ENCODE measurements around the gene AK2.
A peak's percentile ranks its signal among the peaks of the same experiment; 100 is the strongest.

Gene AK2

DNA sequence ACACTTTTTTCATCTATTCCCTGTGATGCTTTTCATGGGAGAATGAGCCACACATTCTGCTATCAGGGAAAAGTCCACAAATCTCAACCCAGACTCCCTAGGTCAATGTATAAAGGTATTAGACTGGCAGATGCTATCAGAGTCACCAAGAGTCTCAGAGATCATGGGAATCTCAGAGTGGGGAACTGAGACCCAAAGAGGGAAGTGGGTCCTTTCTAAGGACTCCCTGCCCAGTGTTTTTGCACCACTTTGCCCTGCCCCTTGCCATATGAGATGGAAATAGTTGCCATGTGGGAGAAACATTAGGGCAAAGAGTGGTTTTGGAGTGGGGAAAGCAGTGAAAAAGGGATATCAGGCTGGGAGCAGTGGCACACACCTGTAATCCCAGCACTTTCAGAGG, 25.2 kb upstream of the AK2 start:
- H3K4me3 ChIP-seq (ENCODE audit: low read depth, low read length), result no peak overlapping the region
- DNase-seq (ENCODE audit: low read depth), result no peak
- TF ChIP-seq, protein P1, sequence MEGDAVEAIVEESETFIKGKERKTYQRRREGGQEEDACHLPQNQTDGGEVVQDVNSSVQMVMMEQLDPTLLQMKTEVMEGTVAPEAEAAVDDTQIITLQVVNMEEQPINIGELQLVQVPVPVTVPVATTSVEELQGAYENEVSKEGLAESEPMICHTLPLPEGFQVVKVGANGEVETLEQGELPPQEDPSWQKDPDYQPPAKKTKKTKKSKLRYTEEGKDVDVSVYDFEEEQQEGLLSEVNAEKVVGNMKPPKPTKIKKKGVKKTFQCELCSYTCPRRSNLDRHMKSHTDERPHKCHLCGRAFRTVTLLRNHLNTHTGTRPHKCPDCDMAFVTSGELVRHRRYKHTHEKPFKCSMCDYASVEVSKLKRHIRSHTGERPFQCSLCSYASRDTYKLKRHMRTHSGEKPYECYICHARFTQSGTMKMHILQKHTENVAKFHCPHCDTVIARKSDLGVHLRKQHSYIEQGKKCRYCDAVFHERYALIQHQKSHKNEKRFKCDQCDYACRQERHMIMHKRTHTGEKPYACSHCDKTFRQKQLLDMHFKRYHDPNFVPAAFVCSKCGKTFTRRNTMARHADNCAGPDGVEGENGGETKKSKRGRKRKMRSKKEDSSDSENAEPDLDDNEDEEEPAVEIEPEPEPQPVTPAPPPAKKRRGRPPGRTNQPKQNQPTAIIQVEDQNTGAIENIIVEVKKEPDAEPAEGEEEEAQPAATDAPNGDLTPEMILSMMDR (IDR thresholded peaks at IDR 0.05; ENCODE audit: low read depth, low read length, missing control alignments), result no peak

DNA sequence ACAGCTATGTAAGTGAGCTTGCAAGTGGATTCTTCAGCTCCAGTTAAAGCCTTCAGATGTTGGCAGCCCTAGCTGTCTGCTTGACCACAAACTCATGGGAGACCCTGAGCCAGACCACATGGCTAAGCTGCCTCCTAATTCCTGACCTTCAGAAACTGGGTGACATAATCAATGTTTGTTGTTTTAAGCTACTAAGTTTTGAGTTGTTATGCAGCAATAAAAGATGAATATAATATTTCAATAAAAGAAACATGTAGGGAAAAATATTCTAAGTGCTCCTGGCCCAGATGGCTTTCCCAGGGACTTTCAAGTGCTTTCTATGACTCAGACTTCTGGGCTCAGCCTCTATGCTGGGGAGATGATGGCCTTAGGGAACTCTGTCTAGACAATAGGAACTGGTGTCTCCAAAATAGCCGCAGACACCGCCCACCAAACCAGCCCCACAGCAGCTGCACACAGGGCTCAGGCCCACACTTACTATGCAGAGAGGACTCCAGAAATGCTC, 23.9 kb upstream of the AK2 start:
- TF ChIP-seq, protein P1 (IDR thresholded peaks at IDR 0.05; ENCODE audit: low read depth, low read length, missing control alignments), result no peak
- DNase-seq (ENCODE audit: low read depth), result no peak
- no peak overlapping the region for H3K4me3 ChIP-seq (ENCODE audit: low read depth, low read length)

DNA sequence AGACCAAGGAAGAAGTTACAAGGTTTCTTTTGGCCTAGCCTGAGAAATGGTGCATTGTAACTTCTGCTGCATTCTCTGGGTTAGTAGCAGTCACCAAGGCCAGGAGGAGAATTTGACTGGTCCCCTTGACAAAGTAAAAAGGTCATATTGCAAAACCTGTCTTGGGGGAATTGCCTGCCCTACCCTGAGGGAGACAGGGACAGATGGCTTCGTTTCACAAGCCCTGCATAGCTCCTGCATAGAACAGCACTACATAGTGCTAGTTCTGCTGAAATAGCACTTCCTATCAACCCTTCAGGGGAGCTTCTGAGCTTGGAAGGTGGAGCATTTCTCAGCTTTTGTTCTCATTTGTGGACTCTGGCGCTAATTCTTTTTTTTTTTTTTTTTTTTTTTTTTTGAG, 20.4 kb upstream of the AK2 start:
- TF ChIP-seq, protein P1 (IDR thresholded peaks at IDR 0.05; ENCODE audit: low read depth, low read length, missing control alignments), result no peak
- DNase-seq (ENCODE audit: low read depth), result no peak
- no peak overlapping the region for H3K4me3 ChIP-seq (ENCODE audit: low read depth, low read length)

DNA sequence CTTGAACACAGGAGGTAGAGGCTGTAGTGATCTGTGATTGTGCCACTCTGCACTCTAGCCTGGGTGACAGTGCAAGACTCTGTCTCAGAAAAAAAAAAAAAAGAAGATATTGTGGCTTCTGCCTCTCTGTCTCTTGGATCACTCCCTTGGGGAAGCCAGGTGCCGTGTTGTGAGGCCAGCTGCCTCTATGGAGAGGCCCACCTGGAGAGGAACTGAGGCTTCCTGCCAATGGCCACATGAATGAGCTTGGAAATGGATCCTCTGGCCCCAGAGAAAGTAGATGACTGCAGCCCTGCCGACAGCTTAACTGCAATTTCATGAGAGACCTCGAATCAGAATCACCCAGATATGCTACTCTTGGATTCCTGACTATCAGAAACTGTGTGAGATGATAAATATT, 19.7 kb upstream of the AK2 start:
- TF ChIP-seq, protein P1 (IDR thresholded peaks at IDR 0.05; ENCODE audit: low read depth, low read length, missing control alignments), result no peak
- H3K4me3 ChIP-seq (ENCODE audit: low read depth, low read length), result no peak overlapping the region
- no peak for DNase-seq (ENCODE audit: low read depth)

DNA sequence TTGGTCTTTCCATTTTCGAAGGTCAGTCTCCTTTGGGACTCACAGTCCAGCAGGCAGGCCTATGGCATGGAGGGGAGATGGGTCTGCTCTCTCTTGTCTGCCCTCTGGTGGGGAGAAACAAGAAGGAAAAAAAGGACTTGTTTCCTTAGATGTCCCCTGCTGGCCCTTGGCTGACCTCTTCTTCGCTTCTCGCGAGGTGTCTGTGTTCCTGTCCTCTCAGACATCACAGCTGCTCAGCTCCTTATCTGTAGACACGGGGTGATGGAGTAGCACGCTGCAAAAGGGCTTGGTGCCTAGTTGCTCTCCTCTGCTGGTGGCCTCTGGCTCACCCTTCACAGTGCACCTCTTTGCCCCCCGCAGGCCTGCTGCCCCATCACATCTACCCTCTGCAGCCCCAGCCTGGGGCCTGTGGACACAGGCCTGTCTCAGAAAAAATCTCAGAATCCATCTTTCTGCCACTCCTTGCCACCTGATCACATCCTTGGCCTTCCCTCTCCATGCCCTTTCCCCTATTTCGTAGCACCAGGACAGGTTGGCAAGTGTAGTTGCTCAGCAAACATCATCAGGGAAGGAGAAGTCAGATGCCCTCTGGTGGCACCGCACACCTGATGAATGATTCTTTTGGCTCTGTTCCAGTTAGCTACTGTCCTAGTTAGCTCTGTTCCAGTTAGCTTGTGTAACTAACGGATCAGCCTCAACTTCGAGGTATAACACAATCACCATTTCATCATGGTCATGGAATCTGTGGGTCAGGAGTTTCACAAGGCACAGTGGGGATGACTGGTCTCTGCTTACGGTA, 18.7 kb upstream of the AK2 start:
- TF ChIP-seq, protein P1 (IDR thresholded peaks at IDR 0.05; ENCODE audit: low read depth, low read length, missing control alignments), result peak; percentile 80
- no peak for DNase-seq (ENCODE audit: low read depth)
- H3K4me3 ChIP-seq (ENCODE audit: low read depth, low read length), result no peak overlapping the region

DNA sequence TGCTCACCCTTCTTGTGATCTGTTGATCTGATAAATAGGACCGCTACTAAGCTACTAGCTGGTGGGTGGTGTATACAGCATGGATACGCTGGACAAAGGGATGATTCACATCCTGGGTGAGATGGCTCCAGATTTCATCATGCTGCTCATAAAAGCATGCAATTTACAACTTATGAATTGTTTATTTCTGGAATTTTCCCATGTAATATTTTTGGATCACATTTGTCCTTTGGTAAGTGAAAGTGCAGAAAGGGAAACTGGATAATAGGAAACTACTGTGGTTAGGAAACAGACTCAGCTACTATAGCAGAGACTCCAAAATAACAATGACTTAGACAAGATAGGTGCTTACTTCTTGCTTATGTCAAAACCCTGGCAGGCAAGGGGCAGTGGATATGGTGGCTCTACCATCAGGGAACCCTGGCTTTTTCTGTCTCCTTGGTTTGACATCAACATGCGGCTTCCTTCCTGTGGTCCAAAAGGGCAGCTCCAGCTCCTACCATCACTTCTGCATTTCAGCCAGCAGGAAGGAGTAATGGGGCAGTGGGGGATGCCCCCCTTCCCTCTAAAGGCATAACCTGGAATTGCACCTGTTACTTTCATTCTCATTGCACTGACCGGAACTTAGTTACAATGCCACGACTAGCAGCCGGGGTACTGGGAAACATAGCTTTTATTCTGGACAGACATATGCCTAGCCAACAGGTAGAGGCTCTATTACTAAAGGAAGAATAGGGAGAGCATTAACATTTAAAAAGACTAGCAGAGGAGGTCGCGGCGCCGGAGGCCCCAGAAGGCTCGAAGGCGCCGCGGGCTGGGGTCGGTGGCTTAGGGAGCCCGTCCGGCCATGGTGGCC, 13.8 kb upstream of the AK2 start:
- DNase-seq (ENCODE audit: low read depth), result no peak
- no peak overlapping the region for H3K4me3 ChIP-seq (ENCODE audit: low read depth, low read length)
- TF ChIP-seq, protein P1 (IDR thresholded peaks at IDR 0.05; ENCODE audit: low read depth, low read length, missing control alignments), result no peak

All from GM12864 (cell line).